Ascending aorta (tissue), 2 donors: ENCODE measurements around the gene PNPO. TPM values are rescaled to one million over a fixed set of nuclear protein-coding genes. Genes with fewer than 3 reads are reported as not detected.

Experiments used
- DNase-seq, 2 donors: peaks; one replicate each; pipeline ENCODE4 v3.0.0-alpha.2; 2019; ENCODE audit warnings: low spot score in 2 of 2
- H3K27ac ChIP-seq, 2 donors: fragments of 200-600 bp; sonication (generic); one replicate each; pipeline ENCODE4 v1.5.1; 2016 to 2017; ENCODE audit warnings: mild to moderate bottlenecking in 1 of 2
- H3K27me3 ChIP-seq: fragments of 200-600 bp; sonication (generic); one replicate; pipeline ENCODE4 v1.5.1; 2017
- H3K36me3 ChIP-seq, 2 donors: fragments of 200-600 bp; sonication (generic); one replicate each; pipeline ENCODE4 v1.5.1; 2016
- H3K4me1 ChIP-seq, 2 donors: fragments of 200-600 bp; sonication (generic); one replicate each; pipeline ENCODE4 v1.5.1; 2016 to 2017; ENCODE audit warnings: mild to moderate bottlenecking in 1 of 2
- H3K4me3 ChIP-seq, 2 donors: fragments of 200-600 bp; sonication (generic); one replicate each; pipeline ENCODE4 v1.5.1; 2016 to 2017; ENCODE audit warnings: mild to moderate bottlenecking in 1 of 2
- H3K9me3 ChIP-seq, 2 donors: fragments of 200-600 bp; sonication (generic); one replicate each; pipeline ENCODE4 v1.5.1; 2016
- CTCF ChIP-seq, 3 experiments: fragments of 200-600 bp in 2 of 3; fragments of 450-650 bp in 1 of 3; sonication (generic) in 2 of 3; IDR thresholded peaks; one replicate each; pipeline ENCODE4 v1.5.1; 2016 to 2019; ENCODE audit warnings: antibody characterized with exemption in 3 of 3, mild to moderate bottlenecking in 1 of 3, moderate library complexity in 1 of 3
- intact Hi-C: fragments of 100-400 bp; cut with DNase I; formaldehyde crosslinking; loops from one replicate; pipeline ENCODE4 v1.15.1; 2023
- total RNA-seq: library from RNA; depleted of rRNA; stranded (reverse); fragments of >200 nt; gene quantifications from one replicate; pipeline ENCODE4 v1.1.0, GENCODE V29; 2016

Gene PNPO
- total RNA-seq, 1 donor from 2014 or later = 36.7 TPM

GRCh38 chr17:47950448-47950847, 9.1 kb downstream of the PNPO start:
- no peak for TF ChIP-seq CTCF (IDR thresholded peaks at IDR 0.05)
- intact Hi-C loops = no loop called here
- no peak overlapping the region for H3K27ac ChIP-seq
- peaks cover 3 to 11% of the 10 kb centered on the region in 2 donors for H3K4me1 ChIP-seq
- H3K36me3 ChIP-seq = peaks cover 0 to 18% of the 10 kb centered on the region in 2 donors
- no peak overlapping the region for H3K4me3 ChIP-seq
- H3K27me3 ChIP-seq = no peaks in the 10 kb centered on the region
- no peak for DNase-seq
- H3K9me3 ChIP-seq = no peaks in the 10 kb centered on the region

- Histone ChIP-seq H3K36me3 (peaks cover 0 to 10% of the 10 kb centered on the region in 2 donors), H3K4me3 (no peak overlapping the region), H3K9me3 (no peaks in the 10 kb centered on the region), H3K4me1 (peaks cover 3 to 9% of the 10 kb centered on the region in 2 donors), H3K27me3 (no peaks in the 10 kb centered on the region), H3K27ac (no peak overlapping the region)
- intact Hi-C loops = no loop called here
- DNase-seq = no peak
- TF ChIP-seq CTCF (IDR thresholded peaks at IDR 0.05) = no peak
Measured at GRCh38 chr17:47952171-47953021, 11.0 kb downstream of the PNPO start.

- no peak overlapping the region for H3K27ac ChIP-seq
- no peak overlapping the region for H3K4me3 ChIP-seq
- no peaks in the 10 kb centered on the region for H3K36me3 ChIP-seq
- intact Hi-C loops = no loop called here
- no peaks in the 10 kb centered on the region for H3K27me3 ChIP-seq
- DNase-seq = no peak
- H3K4me1 ChIP-seq = peaks cover 3 to 5% of the 10 kb centered on the region in 2 donors
- H3K9me3 ChIP-seq = no peaks in the 10 kb centered on the region
- TF ChIP-seq CTCF (IDR thresholded peaks at IDR 0.05) = no peak
Measured at GRCh38 chr17:47953909-47954308, 12.5 kb downstream of the PNPO start.

- Histone ChIP-seq H3K27me3 (no peaks in the 10 kb centered on the region), H3K4me1 (no peaks in the 10 kb centered on the region), H3K4me3 (no peak overlapping the region), H3K9me3 (no peaks in the 10 kb centered on the region), H3K36me3 (no peaks in the 10 kb centered on the region), H3K27ac (no peak overlapping the region)
- no peak for DNase-seq
- TF ChIP-seq CTCF (IDR thresholded peaks at IDR 0.05) = no peak
- intact Hi-C loops = no loop called here
Measured at GRCh38 chr17:47955497-47956461, 14.4 kb downstream of the PNPO start.

GRCh38 chr17:47956791-47957590, 15.6 kb downstream of the PNPO start:
- Histone ChIP-seq H3K27me3 (no peaks in the 10 kb centered on the region), H3K4me3 (no peak overlapping the region), H3K4me1 (no peaks in the 10 kb centered on the region), H3K9me3 (no peaks in the 10 kb centered on the region), H3K27ac (no peak overlapping the region), H3K36me3 (no peaks in the 10 kb centered on the region)
- TF ChIP-seq CTCF (IDR thresholded peaks at IDR 0.05) = no peak
- DNase-seq = no peak
- intact Hi-C loops = no loop called here
